Neuronal stem cell (in vitro differentiated cells): Measurements from ENCODE around the gene STN1.

Experiments used
- DNase-seq: peaks from one replicate; pipeline ENCODE4 v3.0.0-alpha.2; 2013; ENCODE audit warnings: low spot score
- H2AFZ ChIP-seq: one replicate; pipeline ENCODE4 v1.6.1; 2013; ENCODE audit warnings: mild to moderate bottlenecking, low read length, inconsistent platforms
- H2AK5ac ChIP-seq: 2 replicates; pipeline ENCODE4 v1.6.1; 2013; ENCODE audit warnings: low read depth, mild to moderate bottlenecking, inconsistent platforms, low read length, moderate library complexity, mixed read lengths
- H2BK120ac ChIP-seq: 2 replicates; pipeline ENCODE4 v1.6.1; 2013; ENCODE audit warnings: low read depth, mild to moderate bottlenecking, inconsistent platforms, low read length, moderate library complexity, mixed read lengths
- H2BK12ac ChIP-seq: one replicate; pipeline ENCODE4 v1.6.1; 2013; ENCODE audit warnings: low read length, inconsistent platforms
- H2BK15ac ChIP-seq: 2 replicates; pipeline ENCODE4 v1.6.1; 2013; ENCODE audit warnings: mild to moderate bottlenecking, low read length, inconsistent platforms, mixed read lengths
- H2BK5ac ChIP-seq: one replicate; pipeline ENCODE4 v1.6.1; 2013; ENCODE audit warnings: inconsistent platforms, mild to moderate bottlenecking, low read length, moderate library complexity
- H3K14ac ChIP-seq: one replicate; pipeline ENCODE4 v1.6.1; 2013; ENCODE audit warnings: low read length, inconsistent platforms
- H3K18ac ChIP-seq: 2 replicates; pipeline ENCODE4 v1.6.1; 2013; ENCODE audit warnings: low read length, inconsistent platforms
- H3K23ac ChIP-seq: 2 replicates; pipeline ENCODE4 v1.6.1; 2013; ENCODE audit warnings: low read depth, mild to moderate bottlenecking, mixed read lengths, low read length, inconsistent platforms; ENCODE audit not compliant: poor library complexity
- H3K27ac ChIP-seq: replicated peaks from 3 replicates; pipeline ENCODE4 v1.5.1; 2013; ENCODE audit warnings: low read length, inconsistent platforms
- H3K27me3 ChIP-seq, 3 experiments: 2 replicates each; pipeline ENCODE4 v1.6.1; 2013; ENCODE audit warnings: low read length in 3 of 3, mild to moderate bottlenecking in 2 of 3, inconsistent platforms in 1 of 3, low read depth in 1 of 3, mixed read lengths in 1 of 3, moderate library complexity in 1 of 3; ENCODE audit not compliant: control insufficient read depth in 3 of 3, insufficient read depth in 3 of 3
- H3K36me3 ChIP-seq, 2 donors: replicated peaks in 1 of 2; 2 replicates each; pipeline ENCODE4 v1.6.1; 2013; ENCODE audit warnings: low read length in 2 of 2; ENCODE audit not compliant: control insufficient read depth in 2 of 2, insufficient read depth in 2 of 2
- H3K4ac ChIP-seq: 2 replicates; pipeline ENCODE4 v1.6.1; 2013; ENCODE audit warnings: inconsistent platforms, mild to moderate bottlenecking, low read length, moderate library complexity
- H3K4me1 ChIP-seq, 2 donors: 1 replicate in 1 of 2; 2 replicates in 1 of 2; pipeline ENCODE4 v1.6.1; 2013; ENCODE audit warnings: low read length in 2 of 2, low read depth in 1 of 2; ENCODE audit not compliant: control insufficient read depth in 2 of 2, insufficient read depth in 1 of 2
- H3K4me2 ChIP-seq: one replicate; pipeline ENCODE4 v1.6.1; 2013; ENCODE audit warnings: mild to moderate bottlenecking, low read length, inconsistent platforms; ENCODE audit not compliant: insufficient read depth, poor library complexity, severe bottlenecking
- H3K4me3 ChIP-seq, 2 donors: 2 replicates each; pipeline ENCODE4 v1.5.1; 2013; ENCODE audit warnings: low read length in 2 of 2, mild to moderate bottlenecking in 2 of 2, inconsistent platforms in 1 of 2, moderate library complexity in 1 of 2
- H3K79me1 ChIP-seq: one replicate; pipeline ENCODE4 v1.6.1; 2013; ENCODE audit warnings: low read depth, mild to moderate bottlenecking, inconsistent platforms, low read length, moderate library complexity
- H3K9ac ChIP-seq: one replicate; pipeline ENCODE4 v1.6.1; 2013; ENCODE audit warnings: mild to moderate bottlenecking, low read depth, low read length, inconsistent platforms; ENCODE audit not compliant: poor library complexity
- H3K9me3 ChIP-seq, 2 donors: replicated peaks in 1 of 2; 2 replicates each; pipeline versions ENCODE3 to v1.6.1; 2013; ENCODE audit warnings: low read length in 2 of 2, mild to moderate bottlenecking in 2 of 2, inconsistent platforms in 1 of 2, low read depth in 1 of 2, mixed read lengths in 1 of 2, moderate library complexity in 1 of 2; ENCODE audit not compliant: control insufficient read depth in 2 of 2, insufficient read depth in 1 of 2
- H4K8ac ChIP-seq: one replicate; pipeline ENCODE4 v1.6.1; 2013; ENCODE audit warnings: low read depth, mild to moderate bottlenecking, inconsistent platforms, low read length, moderate library complexity
- H4K91ac ChIP-seq: one replicate; pipeline ENCODE4 v1.6.1; 2013; ENCODE audit warnings: low read length, low read depth, mild to moderate bottlenecking, inconsistent platforms; ENCODE audit not compliant: poor library complexity
- WGBS, 2 donors: extraction: QIAGEN DNeasy Blood & Tissue Kit; methylation state at CpG; one replicate each; pipeline ENCODE4 v1.1.7; 2013; ENCODE audit warnings: missing lambda C conversion rate in 2 of 2, mixed read lengths in 1 of 2; ENCODE audit not compliant: insufficient read length in 2 of 2, insufficient replicate concordance in 1 of 2; ENCODE audit errors: extremely low coverage in 2 of 2; 5-methylcytosine and 5-hydroxymethylcytosine counted together

STN1 gene

DNA sequence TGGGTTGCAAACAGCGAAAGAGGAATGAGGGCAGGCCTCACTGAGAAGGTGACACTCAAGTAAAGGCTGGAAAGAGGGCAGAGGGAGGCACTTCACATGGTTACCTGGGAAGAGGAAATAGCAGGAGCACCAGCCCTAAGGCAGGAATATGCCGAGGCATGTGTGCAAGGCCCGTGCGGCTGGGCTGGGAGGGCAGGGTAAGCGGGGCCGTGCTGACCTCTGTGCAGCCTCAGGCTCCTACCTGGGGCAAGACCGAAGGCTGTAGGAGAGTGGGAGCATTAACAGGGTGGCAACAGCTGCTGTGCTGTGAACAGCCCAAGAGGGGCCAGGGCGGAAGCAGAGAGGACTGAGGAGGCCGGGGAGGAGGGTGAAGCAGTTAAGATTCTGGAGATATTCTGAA is 38.6 kb downstream of the STN1 start:
- Histone ChIP-seq H3K4me1 (no peaks in the 10 kb centered on the region), H3K27me3 (no peaks in the 10 kb centered on the region), H3K27ac (no peak overlapping the region), H2BK15ac (no peak overlapping the region), H2BK120ac (no peak overlapping the region), H2AK5ac (no peak overlapping the region), H2BK12ac (no peak overlapping the region), H4K91ac (no peak overlapping the region), H3K79me1 (no peaks in the 10 kb centered on the region), H3K14ac (no peak overlapping the region), H3K4me2 (no peak overlapping the region), H4K8ac (no peak overlapping the region), H2BK5ac (no peak overlapping the region), H3K36me3 (peaks cover 2 to 28% of the 10 kb centered on the region in 2 donors), H2AFZ (no peak overlapping the region), H3K18ac (no peak overlapping the region), H3K23ac (no peak overlapping the region), H3K4me3 (no peak overlapping the region), H3K4ac (no peak overlapping the region), H3K9me3 (no peaks in the 10 kb centered on the region), H3K9ac (peak overlapping the region; percentile 9)
- no CpG with 5 or more reads among the region's 9 CpGs for WGBS, 2 donors
- DNase-seq = no peak

- Histone ChIP-seq H3K14ac (no peak overlapping the region), H3K4me3 (no peak overlapping the region), H3K9ac (no peak overlapping the region), H2BK12ac (no peak overlapping the region), H4K8ac (no peak overlapping the region), H3K36me3 (peaks cover 2 to 27% of the 10 kb centered on the region in 2 donors), H2BK120ac (no peak overlapping the region), H3K4me2 (no peak overlapping the region), H3K79me1 (no peaks in the 10 kb centered on the region), H2AFZ (no peak overlapping the region), H3K4me1 (no peaks in the 10 kb centered on the region), H4K91ac (no peak overlapping the region), H2BK15ac (no peak overlapping the region), H3K27me3 (no peaks in the 10 kb centered on the region), H2AK5ac (no peak overlapping the region), H3K9me3 (no peaks in the 10 kb centered on the region), H3K27ac (no peak overlapping the region), H3K23ac (no peak overlapping the region), H3K18ac (no peak overlapping the region), H2BK5ac (no peak overlapping the region), H3K4ac (no peak overlapping the region)
- DNase-seq = no peak
- WGBS, 2 donors = no CpG with 5 or more reads among the region's 1 CpG
Measured at GRCh38 chr10:103877861-103878260, 40.1 kb downstream of the STN1 start.

GRCh38 chr10:103876155-103876554 is 41.8 kb downstream of the STN1 start:
- no peak overlapping the region for H3K4ac ChIP-seq
- H2AFZ ChIP-seq = no peak overlapping the region
- H3K18ac ChIP-seq = no peak overlapping the region
- H3K23ac ChIP-seq = no peak overlapping the region
- H3K27ac ChIP-seq = no peak overlapping the region
- no peaks in the 10 kb centered on the region for H3K79me1 ChIP-seq
- WGBS, 2 donors = no CpG with 5 or more reads among the region's 5 CpGs
- no peak overlapping the region for H2BK5ac ChIP-seq
- H3K4me3 ChIP-seq = no peak overlapping the region
- H3K14ac ChIP-seq = no peak overlapping the region
- no peak overlapping the region for H3K4me2 ChIP-seq
- DNase-seq = no peak
- no peaks in the 10 kb centered on the region for H3K9me3 ChIP-seq
- no peak overlapping the region for H2BK12ac ChIP-seq
- no peak overlapping the region for H4K8ac ChIP-seq
- H3K27me3 ChIP-seq = no peaks in the 10 kb centered on the region
- no peak overlapping the region for H3K9ac ChIP-seq
- no peak overlapping the region for H2AK5ac ChIP-seq
- no peak overlapping the region for H2BK120ac ChIP-seq
- no peaks in the 10 kb centered on the region for H3K4me1 ChIP-seq
- peaks cover 0 to 10% of the 10 kb centered on the region in 2 donors for H3K36me3 ChIP-seq
- H4K91ac ChIP-seq = no peak overlapping the region
- H2BK15ac ChIP-seq = no peak overlapping the region

GRCh38 chr10:103874730-103875129 is 43.3 kb downstream of the STN1 start:
- no peak overlapping the region for H3K4me3 ChIP-seq
- no peaks in the 10 kb centered on the region for H3K4me1 ChIP-seq
- H3K9ac ChIP-seq = no peak overlapping the region
- no peaks in the 10 kb centered on the region for H3K79me1 ChIP-seq
- no peak overlapping the region for H2BK12ac ChIP-seq
- no peak overlapping the region for H3K18ac ChIP-seq
- no peak overlapping the region for H2BK5ac ChIP-seq
- H2BK120ac ChIP-seq = no peak overlapping the region
- no peak overlapping the region for H3K27ac ChIP-seq
- H3K4me2 ChIP-seq = no peak overlapping the region
- H3K36me3 ChIP-seq = peaks cover 0 to 7% of the 10 kb centered on the region in 2 donors
- H4K8ac ChIP-seq = no peak overlapping the region
- no peaks in the 10 kb centered on the region for H3K27me3 ChIP-seq
- H3K23ac ChIP-seq = no peak overlapping the region
- no peak overlapping the region for H2BK15ac ChIP-seq
- H2AFZ ChIP-seq = no peak overlapping the region
- DNase-seq = no peak
- no peak overlapping the region for H2AK5ac ChIP-seq
- WGBS, 2 donors = no CpG with 5 or more reads among the region's 6 CpGs
- H3K9me3 ChIP-seq = no peaks in the 10 kb centered on the region
- H3K14ac ChIP-seq = no peak overlapping the region
- no peak overlapping the region for H4K91ac ChIP-seq
- no peak overlapping the region for H3K4ac ChIP-seq
